Naive B cell (primary cell): ENCODE data around the gene BEX4. TPM values are rescaled to one million over a fixed set of nuclear protein-coding genes. Genes with fewer than 3 reads are reported as not detected.
"Not testable (repeated sequence)": the region's sequence is repeated elsewhere in the genome, so short reads cannot be mapped to it uniquely, and the experiment has no call there.

ENCODE experiments used
- ATAC-seq, 2 donors: fragments of 150-1000 bp; cut with Tn5 transposase; 2 replicates each; pipeline ENCODE4 v1.10.0; 2021; ENCODE audit warnings: low read depth in 2 of 2, mild to moderate bottlenecking in 2 of 2, moderate library complexity in 2 of 2
- DNase-seq: peaks from one replicate; pipeline ENCODE4 v3.0.0; 2022
- H3K27ac Mint-ChIP-seq, 6 donors: one replicate each; pipeline ENCODE4 v1.8.0; 2020 to 2022; ENCODE audit warnings: mild to moderate bottlenecking in 6 of 6, mixed read lengths in 6 of 6, moderate library complexity in 5 of 6, inconsistent platforms in 2 of 6
- H3K27me3 Mint-ChIP-seq, 3 donors: one replicate each; pipeline ENCODE4 v1.8.0; 2021 to 2022; ENCODE audit warnings: mixed read lengths in 3 of 3, mild to moderate bottlenecking in 1 of 3
- H3K36me3 Mint-ChIP-seq, 2 donors: one replicate each; pipeline ENCODE4 v1.8.0; 2020 to 2022; ENCODE audit warnings: mixed read lengths in 2 of 2, inconsistent platforms in 1 of 2, mild to moderate bottlenecking in 1 of 2
- H3K4me1 Mint-ChIP-seq, 3 donors: one replicate each; pipeline ENCODE4 v1.8.0; 2020 to 2022; ENCODE audit warnings: mixed read lengths in 3 of 3, inconsistent platforms in 1 of 3, mild to moderate bottlenecking in 1 of 3, moderate library complexity in 1 of 3
- H3K4me3 Mint-ChIP-seq, 8 donors: one replicate each; pipeline ENCODE4 v1.8.0; 2020 to 2022; ENCODE audit warnings: mild to moderate bottlenecking in 8 of 8, mixed read lengths in 8 of 8, moderate library complexity in 8 of 8, inconsistent platforms in 2 of 8
- H3K9me3 Mint-ChIP-seq, 7 donors: one replicate each; pipeline ENCODE4 v1.8.0; 2020 to 2022; ENCODE audit warnings: mixed read lengths in 7 of 7, mild to moderate bottlenecking in 5 of 7, inconsistent platforms in 2 of 7, moderate library complexity in 1 of 7
- polyA plus RNA-seq, 6 donors: library from polyadenylated mRNA; unstranded; fragments of 300-500 nt; fragmentation: Illumina TruSeq; gene quantifications; one replicate each; pipeline ENCODE4 v1.2.3, GENCODE V29; 2021; ENCODE audit warnings: low read depth in 6 of 6

The BEX4 gene, protein sequence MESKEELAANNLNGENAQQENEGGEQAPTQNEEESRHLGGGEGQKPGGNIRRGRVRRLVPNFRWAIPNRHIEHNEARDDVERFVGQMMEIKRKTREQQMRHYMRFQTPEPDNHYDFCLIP
- 100 to 1,000 TPM in 1 of 6 donors, 10 to 100 TPM in 5; 69.7 to 102 (median 78.0) TPM for polyA plus RNA-seq

DNA sequence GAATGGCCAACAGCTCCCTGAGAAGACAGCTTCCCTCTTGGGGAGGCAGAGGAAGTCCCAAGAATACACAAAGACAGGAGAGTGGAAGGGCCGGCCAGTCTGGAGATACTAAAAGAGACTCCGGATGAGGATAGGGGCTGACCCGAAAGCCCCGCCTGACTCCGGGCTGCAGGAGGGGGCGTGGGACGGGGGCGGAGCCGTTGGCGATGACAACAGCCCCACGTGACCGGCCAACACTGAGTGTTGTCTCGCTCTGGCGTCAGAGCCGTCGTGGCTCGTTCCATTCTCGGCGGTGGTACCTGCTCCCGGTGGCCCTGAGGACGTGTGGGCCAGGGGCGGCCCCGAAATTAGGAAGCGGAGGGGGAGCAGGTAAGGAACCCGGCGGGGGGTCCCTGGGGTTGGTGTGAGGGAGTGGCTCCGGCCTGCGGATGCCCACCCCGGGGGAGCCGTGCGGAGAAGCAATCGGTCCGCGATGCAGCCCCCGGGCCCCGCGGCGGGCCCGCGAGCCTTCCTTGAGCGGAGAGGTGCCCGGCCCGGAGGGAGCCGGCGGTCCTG, at the start of gene BEX4:
TSS of gene BEX4 (plus strand) at position 239 of the 555 bp plus-strand sequence. CDS start 1,046 bp downstream, outside the sequence.
- Mint-ChIP-seq H3K4me3 (peak within 1 kb of the TSS; percentile 83 to 96 (median 91)), H3K27me3 (peaks cover 0 to 22% (median 6%) of the 10 kb centered on the region in 3 donors), H3K27ac (peak within 1 kb of the TSS; percentile 85 to 99 (median 92)), H3K4me1 (peaks cover 6 to 14% (median 9%) of the 10 kb centered on the region in 3 donors), H3K9me3 (no peaks in the 10 kb centered on the region), H3K36me3 (no peaks in the 10 kb centered on the region)
- ATAC-seq (peak; percentile 91 to 92), DNase-seq (peak; percentile 79)

DNA sequence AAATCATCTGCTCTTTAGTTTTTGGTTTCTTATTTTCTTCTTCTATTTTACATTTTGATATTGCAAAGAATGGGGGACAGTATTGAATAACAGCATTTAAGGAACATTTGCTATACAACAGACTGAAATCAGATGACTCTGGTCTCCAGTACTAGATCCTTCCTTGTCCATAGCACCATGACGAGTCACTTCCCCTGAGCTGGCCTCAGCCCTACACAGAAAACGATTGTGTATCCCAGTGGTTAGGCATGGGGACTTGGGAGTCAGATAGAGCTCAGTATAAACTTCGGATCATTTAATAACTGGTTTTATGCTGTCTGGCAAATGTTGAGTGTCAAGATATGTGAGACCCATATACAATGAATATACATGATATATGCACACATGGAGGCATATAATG, 44.7 kb upstream of the BEX4 start:
- Mint-ChIP-seq H3K9me3 (no peaks in the 10 kb centered on the region), H3K36me3 (no peaks in the 10 kb centered on the region), H3K4me3 (no peak overlapping the region), H3K27me3 (peaks cover 5 to 14% (median 10%) of the 10 kb centered on the region in 3 donors), H3K27ac (no peak overlapping the region), H3K4me1 (no peaks in the 10 kb centered on the region)
- no peak for ATAC-seq
- DNase-seq = no peak

DNA sequence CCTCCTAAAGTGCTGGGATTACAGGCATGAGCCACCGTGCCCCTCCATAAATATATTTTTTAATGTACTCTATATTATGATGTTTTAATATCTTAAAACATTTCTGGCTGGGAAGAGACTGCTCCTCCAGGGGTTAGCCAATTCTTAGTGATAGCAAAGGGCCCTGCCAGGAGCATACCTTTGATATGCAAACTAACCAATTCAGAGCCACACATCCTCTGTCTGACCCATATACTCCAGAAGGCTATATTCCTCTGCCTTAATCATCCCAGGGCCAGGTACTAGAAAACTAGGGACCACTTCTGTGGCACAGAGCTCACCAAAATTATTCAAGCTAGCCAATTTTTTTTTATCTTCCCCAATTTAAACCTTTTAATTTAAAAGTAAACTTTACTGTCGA, 43.6 kb upstream of the BEX4 start:
- Mint-ChIP-seq H3K36me3 (no peaks in the 10 kb centered on the region), H3K27ac (no peak overlapping the region), H3K4me1 (peaks cover 0 to 5% (median 0%) of the 10 kb centered on the region in 3 donors), H3K4me3 (no peak overlapping the region), H3K27me3 (peaks cover 6 to 20% (median 9%) of the 10 kb centered on the region in 3 donors), H3K9me3 (no peaks in the 10 kb centered on the region)
- ATAC-seq (no peak), DNase-seq (no peak)

DNA sequence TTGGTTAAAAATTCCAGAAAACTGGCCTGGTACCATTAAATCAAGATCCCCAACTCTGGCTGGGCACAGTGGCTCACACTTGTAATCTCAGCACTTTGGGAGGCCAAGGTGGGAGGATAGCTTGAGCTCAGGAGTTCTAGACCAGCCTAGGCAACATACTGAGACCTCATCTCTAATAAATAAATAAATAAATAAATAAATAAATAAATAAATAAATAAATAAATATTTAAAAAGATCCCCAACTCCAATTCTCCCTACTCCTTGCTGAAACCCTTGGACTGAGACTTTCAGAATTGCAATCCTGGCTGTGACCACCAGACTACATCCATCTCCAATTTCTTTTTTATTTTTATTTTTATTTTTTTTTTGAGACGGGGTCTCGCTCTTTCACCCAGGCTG, 39.7 kb upstream of the BEX4 start:
- DNase-seq, H3K27ac Mint-ChIP-seq, ATAC-seq, H3K4me1 Mint-ChIP-seq, H3K9me3 Mint-ChIP-seq, H3K36me3 Mint-ChIP-seq, H3K4me3 Mint-ChIP-seq: not testable (repeated sequence)
- peaks cover 5 to 37% (median 11%) of the 10 kb centered on the region in 3 donors for H3K27me3 Mint-ChIP-seq

DNA sequence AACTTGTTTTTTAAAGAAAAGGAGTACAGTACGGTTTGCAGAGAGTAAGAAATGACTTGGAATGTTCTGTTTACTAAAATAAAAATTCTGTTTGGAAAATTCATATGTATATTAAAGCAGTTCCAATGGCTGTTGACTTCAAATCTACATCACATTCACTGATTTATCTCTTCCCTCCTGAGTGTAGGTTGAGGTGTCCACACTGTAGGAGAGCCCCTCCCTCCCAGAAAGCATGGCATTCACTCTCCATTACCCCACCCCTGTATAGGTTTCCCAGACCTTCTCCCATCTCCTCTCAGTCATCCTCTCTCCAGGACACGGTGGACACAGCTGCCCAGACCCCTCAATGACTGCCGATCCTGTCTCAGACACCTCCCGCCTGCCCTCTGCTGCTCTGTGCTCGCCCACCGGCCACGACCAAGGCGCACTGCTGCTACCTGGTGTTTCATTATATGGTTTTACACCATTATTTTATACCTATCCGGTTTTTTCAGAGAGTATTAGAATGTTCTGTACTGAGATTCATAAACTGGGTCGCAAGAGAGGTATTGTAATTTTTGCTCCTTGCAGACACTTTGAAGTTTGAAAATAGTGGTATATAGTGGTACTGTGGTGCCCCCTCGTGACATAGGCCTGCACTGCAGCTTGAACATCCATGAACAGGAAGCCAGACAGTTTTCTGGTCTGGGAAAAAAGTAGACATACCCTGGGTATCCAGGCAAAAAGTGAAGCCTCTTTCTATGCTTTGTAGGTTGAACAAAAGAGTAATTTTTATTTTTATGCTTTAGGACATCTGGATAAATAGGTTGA, 38.8 kb upstream of the BEX4 start:
- no peaks in the 10 kb centered on the region for H3K36me3 Mint-ChIP-seq
- ATAC-seq = no peak
- DNase-seq = peak; percentile 7
- peaks cover 0 to 2% (median 0%) of the 10 kb centered on the region in 7 donors for H3K9me3 Mint-ChIP-seq
- peaks cover 5 to 37% (median 11%) of the 10 kb centered on the region in 3 donors for H3K27me3 Mint-ChIP-seq
- no peak overlapping the region for H3K4me3 Mint-ChIP-seq
- H3K27ac Mint-ChIP-seq = peak overlapping the region in 1 of 6 donors; percentile 1
- peaks cover 0 to 6% (median 0%) of the 10 kb centered on the region in 3 donors for H3K4me1 Mint-ChIP-seq

DNA sequence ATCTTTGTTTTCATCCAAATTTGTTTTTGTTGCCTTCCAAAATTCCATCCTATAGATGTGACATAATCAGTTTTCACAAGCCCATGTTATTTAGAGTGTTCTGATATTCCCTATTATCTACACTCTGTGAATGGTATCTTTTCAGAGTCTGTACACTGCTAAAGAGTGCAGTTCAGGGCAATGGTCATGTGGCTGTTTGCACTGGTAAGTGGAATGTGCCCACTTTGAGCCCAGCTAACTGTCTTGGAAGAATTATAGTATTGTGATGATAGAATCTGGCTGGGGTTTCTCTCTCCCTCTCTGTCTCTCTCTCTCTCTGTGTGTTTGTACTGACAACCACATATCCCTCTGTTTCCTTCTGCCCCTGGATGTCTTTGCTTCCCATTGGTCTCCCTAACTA, 37.4 kb upstream of the BEX4 start:
- peaks cover 5 to 28% (median 11%) of the 10 kb centered on the region in 3 donors for H3K27me3 Mint-ChIP-seq
- ATAC-seq = no peak
- no peak overlapping the region for H3K4me3 Mint-ChIP-seq

DNA sequence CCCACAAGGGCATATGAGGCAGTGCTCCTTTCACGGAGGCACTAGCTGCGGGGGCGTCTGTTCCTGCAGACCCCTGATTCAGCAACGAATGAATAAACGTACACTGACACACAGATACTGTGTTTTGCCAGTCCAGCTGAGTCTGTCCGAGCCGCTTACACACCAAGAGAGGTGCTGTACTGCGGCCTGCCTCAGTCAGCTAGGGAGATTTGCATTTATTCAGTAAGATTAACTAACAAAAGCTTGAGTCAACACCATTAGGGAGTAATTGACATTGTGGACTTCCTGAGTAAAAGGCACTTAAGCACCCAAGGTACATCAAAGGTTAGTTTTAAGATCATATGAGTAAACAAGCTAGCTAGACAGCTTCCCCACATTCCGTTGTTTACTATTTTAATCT, 31.0 kb upstream of the BEX4 start:
- no peak for ATAC-seq
- H3K4me1 Mint-ChIP-seq = no peaks in the 10 kb centered on the region
- H3K9me3 Mint-ChIP-seq = peaks cover 0 to 2% (median 0%) of the 10 kb centered on the region in 7 donors
- no peak for DNase-seq
- H3K27me3 Mint-ChIP-seq = peaks cover 4 to 22% (median 5%) of the 10 kb centered on the region in 3 donors
- no peak overlapping the region for H3K27ac Mint-ChIP-seq
- no peak overlapping the region for H3K4me3 Mint-ChIP-seq
- H3K36me3 Mint-ChIP-seq = no peaks in the 10 kb centered on the region

More for the DNA sequence above, 37.4 kb upstream of the BEX4 start:
- H3K27ac Mint-ChIP-seq = no peak overlapping the region
- H3K9me3 Mint-ChIP-seq = peaks cover 0 to 2% (median 0%) of the 10 kb centered on the region in 7 donors
- H3K36me3 Mint-ChIP-seq = no peaks in the 10 kb centered on the region
- no peak for DNase-seq
- H3K4me1 Mint-ChIP-seq = peaks cover 0 to 6% (median 0%) of the 10 kb centered on the region in 3 donors

DNA sequence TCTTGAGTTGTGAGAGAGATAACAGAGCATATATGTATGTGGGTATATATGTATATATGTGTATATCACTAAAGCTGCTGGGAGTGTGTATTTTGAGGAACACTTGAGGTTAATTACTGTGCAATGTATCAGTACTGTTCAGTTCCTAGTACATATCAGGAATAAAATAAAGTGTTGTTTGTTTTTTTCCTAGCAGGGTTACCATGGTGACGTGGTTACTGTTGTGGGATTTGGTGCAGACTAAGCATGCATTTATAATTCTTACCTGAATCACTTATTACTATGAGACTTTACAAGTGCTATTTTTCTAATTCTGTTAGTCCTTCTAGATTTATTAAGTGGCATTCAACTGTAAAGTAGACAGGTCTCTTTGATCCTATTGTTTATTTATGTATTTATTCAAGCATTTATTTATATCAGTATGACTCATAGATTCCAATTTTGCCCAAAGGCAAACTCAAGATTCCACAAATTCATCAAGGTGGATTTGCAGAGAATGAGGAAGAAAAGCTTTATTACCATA, 26.9 kb upstream of the BEX4 start:
- DNase-seq = no peak
- no peak overlapping the region for H3K27ac Mint-ChIP-seq
- peaks cover 0 to 25% (median 5%) of the 10 kb centered on the region in 3 donors for H3K27me3 Mint-ChIP-seq
- H3K9me3 Mint-ChIP-seq = no peaks in the 10 kb centered on the region
- no peak for ATAC-seq
- no peaks in the 10 kb centered on the region for H3K36me3 Mint-ChIP-seq
- H3K4me3 Mint-ChIP-seq = no peak overlapping the region
- no peaks in the 10 kb centered on the region for H3K4me1 Mint-ChIP-seq

DNA sequence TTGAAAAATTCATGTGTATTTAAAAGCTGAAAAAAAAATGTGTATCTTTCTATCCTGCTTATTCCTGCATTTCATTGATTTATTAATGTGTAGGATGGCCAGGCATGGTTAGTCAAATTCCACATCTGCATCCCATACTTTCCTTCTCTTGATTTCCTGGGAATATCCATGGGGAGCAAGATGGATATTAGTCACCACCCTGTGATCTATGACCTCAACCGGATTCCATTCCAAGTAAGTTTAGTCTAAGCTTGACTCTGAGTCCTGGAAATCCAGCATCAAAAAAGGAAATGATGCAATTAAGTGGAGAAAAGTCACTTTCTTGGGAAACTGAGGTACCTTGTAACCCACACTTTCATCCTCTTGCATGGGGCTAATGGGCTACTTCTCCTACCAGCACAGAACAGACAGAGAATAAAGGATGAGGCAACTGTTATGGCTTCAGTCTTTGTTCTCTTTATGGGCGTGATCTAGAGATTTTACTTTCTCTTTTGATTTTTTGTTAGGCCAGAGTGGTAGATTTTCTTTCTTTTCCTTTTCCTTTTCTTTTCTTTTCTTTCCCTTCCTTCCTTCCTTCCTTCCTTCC, 17.1 kb upstream of the BEX4 start:
- Mint-ChIP-seq H3K27ac (no peak overlapping the region), H3K4me1 (no peaks in the 10 kb centered on the region), H3K36me3 (no peaks in the 10 kb centered on the region), H3K27me3 (peaks cover 0 to 4% (median 0%) of the 10 kb centered on the region in 3 donors), H3K4me3 (no peak overlapping the region), H3K9me3 (peaks cover 0 to 4% (median 0%) of the 10 kb centered on the region in 7 donors)
- ATAC-seq = no peak
- DNase-seq = no peak

DNA sequence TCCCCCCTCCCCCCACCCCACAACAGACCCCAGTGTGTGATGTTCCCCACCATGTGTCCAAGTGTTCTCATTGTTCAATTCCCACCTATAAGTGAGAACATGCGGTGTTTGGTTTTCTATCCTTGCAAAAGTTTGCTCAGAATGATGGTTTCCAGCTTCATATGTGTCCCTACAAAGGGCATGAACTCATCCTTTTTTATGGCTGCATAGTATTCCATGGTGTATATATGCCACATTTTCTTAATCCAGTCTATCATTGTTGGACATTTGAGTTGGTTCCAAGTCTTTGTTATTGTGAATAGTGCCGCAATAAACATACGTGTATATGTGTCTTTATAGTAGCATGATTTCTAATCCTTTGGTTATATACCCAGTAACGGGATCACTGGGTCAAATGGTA, 16.2 kb upstream of the BEX4 start:
- H3K9me3 Mint-ChIP-seq, H3K27me3 Mint-ChIP-seq, ATAC-seq: not testable (repeated sequence)

DNA sequence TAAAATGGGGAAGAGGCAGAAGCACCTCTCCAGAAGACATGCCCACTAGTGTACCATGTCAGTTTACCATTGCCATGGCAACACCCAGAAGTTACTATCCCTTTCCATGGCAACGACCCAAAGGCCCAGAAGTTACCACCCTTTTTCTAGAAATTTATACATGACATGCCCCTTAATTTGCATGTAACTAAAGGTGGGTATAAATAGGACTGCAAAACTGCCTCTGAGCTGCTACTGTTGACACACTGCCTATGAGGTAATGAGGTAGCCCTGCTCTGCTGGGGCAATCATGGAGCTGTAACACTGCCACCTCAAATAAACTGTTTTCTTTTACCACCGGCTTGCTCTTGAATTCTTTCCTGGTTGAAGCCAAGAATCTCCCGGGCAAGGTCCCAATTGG, 13.9 kb upstream of the BEX4 start:
- H3K27ac Mint-ChIP-seq = no peak overlapping the region
- DNase-seq = no peak
- no peak for ATAC-seq
- no peaks in the 10 kb centered on the region for H3K36me3 Mint-ChIP-seq
- no peak overlapping the region for H3K4me3 Mint-ChIP-seq
- no peaks in the 10 kb centered on the region for H3K4me1 Mint-ChIP-seq
- H3K9me3 Mint-ChIP-seq = peaks cover 0 to 4% (median 0%) of the 10 kb centered on the region in 7 donors
- H3K27me3 Mint-ChIP-seq = no peaks in the 10 kb centered on the region

More for the DNA sequence above, 16.2 kb upstream of the BEX4 start:
- not testable (repeated sequence) for H3K36me3 Mint-ChIP-seq, H3K4me1 Mint-ChIP-seq, H3K4me3 Mint-ChIP-seq, DNase-seq, H3K27ac Mint-ChIP-seq

DNA sequence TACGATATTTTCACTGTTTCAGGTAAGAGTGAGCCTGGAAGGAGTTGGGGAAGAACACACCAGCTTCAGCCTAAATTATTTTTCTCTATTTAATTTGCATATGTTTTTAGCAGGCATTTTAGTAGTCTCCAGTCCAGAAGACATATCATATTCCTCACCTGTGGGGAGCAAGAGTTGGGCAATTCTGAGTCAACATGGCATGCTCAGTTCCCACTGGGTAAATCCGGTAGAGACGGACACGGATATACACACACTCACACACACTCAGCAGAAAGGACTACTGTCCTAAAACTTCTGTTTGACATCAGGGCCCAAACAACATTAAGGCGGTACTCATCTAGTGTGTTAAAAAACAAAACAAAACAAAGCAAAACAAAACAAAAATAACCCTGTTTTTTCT, 4.9 kb upstream of the BEX4 start:
- Mint-ChIP-seq H3K27me3 (peaks cover 0 to 7% (median 5%) of the 10 kb centered on the region in 3 donors), H3K27ac (no peak overlapping the region), H3K4me3 (no peak overlapping the region), H3K36me3 (no peaks in the 10 kb centered on the region), H3K4me1 (peaks cover 4 to 7% (median 5%) of the 10 kb centered on the region in 3 donors), H3K9me3 (peaks cover 0 to 2% (median 0%) of the 10 kb centered on the region in 7 donors)
- ATAC-seq = no peak
- DNase-seq = no peak

DNA sequence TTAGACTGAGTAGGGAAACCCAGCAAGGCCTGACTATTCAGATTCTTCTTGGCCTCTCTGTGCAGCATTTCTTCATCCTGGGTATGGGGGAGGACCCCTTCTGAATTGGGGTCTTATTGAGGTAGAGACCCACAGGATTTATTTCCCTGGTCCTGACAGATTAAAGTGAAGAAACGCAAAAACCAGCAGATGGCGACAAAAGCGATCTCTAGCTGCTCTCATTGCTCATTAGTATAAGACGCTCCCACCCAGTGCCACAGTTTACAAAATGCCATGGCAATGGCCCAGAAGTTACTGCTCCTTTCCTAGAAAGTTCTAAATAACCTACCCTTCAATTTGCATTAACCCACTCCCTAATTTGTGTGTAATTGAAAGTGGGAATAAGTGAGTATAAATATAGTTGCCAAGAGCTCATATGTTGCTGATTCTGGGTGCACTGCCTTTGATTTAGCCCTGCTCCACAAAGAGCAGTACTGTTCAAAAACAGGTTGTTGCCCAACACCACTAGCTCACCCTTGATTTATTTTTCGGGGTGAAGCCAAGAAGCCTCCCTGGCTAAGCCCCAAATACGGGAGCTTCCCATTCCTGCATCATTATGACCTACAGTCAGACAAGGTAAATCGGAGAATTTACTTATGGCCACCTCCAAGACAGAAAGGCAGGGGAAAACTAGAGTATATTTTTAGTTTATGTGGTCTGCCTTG, 3.7 kb upstream of the BEX4 start:
- ATAC-seq (peak; percentile 17 to 31), DNase-seq (peak; percentile 36)
- H3K4me3 Mint-ChIP-seq = peak overlapping the region in 1 of 8 donors; percentile 59
- H3K27me3 Mint-ChIP-seq = peaks cover 0 to 7% (median 5%) of the 10 kb centered on the region in 3 donors
- no peaks in the 10 kb centered on the region for H3K9me3 Mint-ChIP-seq
- peaks cover 6 to 13% (median 9%) of the 10 kb centered on the region in 3 donors for H3K4me1 Mint-ChIP-seq
- no peak overlapping the region for H3K27ac Mint-ChIP-seq
- no peaks in the 10 kb centered on the region for H3K36me3 Mint-ChIP-seq
